A204.1 (cell line): ENCODE measurements around the gene TMEM138.
"Not testable (repeated sequence)": the region's sequence is repeated elsewhere in the genome, so short reads cannot be mapped to it uniquely, and the experiment has no call there.

Experiments used
- FAIRE-seq: peaks from 2 replicates; lab custom pipeline; 2012; peaks lifted over from hg19 to GRCh38; lab: Jason Lieb, UNC

Gene TMEM138

GRCh38 chr11:61367406-61367805, 5.2 kb downstream of the TMEM138 start:
- no peak for FAIRE-seq

GRCh38 chr11:61368646-61369045, 6.5 kb downstream of the TMEM138 start:
- FAIRE-seq = no peak

GRCh38 chr11:61369372-61370348, 7.5 kb downstream of the TMEM138 start:
- no peak for FAIRE-seq

- FAIRE-seq = no peak
Measured at GRCh38 chr11:61370349-61371005, 8.3 kb downstream of the TMEM138 start.

GRCh38 chr11:61372659-61373420, 10.7 kb downstream of the TMEM138 start:
- no peak for FAIRE-seq

- FAIRE-seq = no peak
Measured at GRCh38 chr11:61375761-61376108, 13.6 kb downstream of the TMEM138 start.

GRCh38 chr11:61377461-61378160, 15.4 kb downstream of the TMEM138 start:
- no peak for FAIRE-seq

GRCh38 chr11:61378713-61379313, 16.6 kb downstream of the TMEM138 start:
- no peak for FAIRE-seq

- no peak for FAIRE-seq
Measured at GRCh38 chr11:61380884-61381283, 18.7 kb downstream of the TMEM138 start.

- not testable (repeated sequence) for FAIRE-seq
Measured at GRCh38 chr11:61383859-61384258, 21.7 kb downstream of the TMEM138 start.

GRCh38 chr11:61384271-61385242, 22.4 kb downstream of the TMEM138 start:
- FAIRE-seq = no peak

GRCh38 chr11:61390161-61390560, 28.0 kb downstream of the TMEM138 start:
- FAIRE-seq = no peak

- FAIRE-seq = no peak
Measured at GRCh38 chr11:61392981-61393595, 30.9 kb downstream of the TMEM138 start.

- no peak for FAIRE-seq
Measured at GRCh38 chr11:61401173-61401572, 39.0 kb downstream of the TMEM138 start.

- FAIRE-seq = no peak
Measured at GRCh38 chr11:61401573-61401972, 39.4 kb downstream of the TMEM138 start.

- FAIRE-seq = no peak
Measured at GRCh38 chr11:61403658-61404057, 41.5 kb downstream of the TMEM138 start.

GRCh38 chr11:61404103-61404502, 41.9 kb downstream of the TMEM138 start:
- no peak for FAIRE-seq

GRCh38 chr11:61404641-61405040, 42.5 kb downstream of the TMEM138 start:
- FAIRE-seq = no peak

- FAIRE-seq = no peak
Measured at GRCh38 chr11:61406067-61406466, 43.9 kb downstream of the TMEM138 start.
